ENCODE measurements around the gene MTCP1. TPM values are rescaled to one million over a fixed set of nuclear protein-coding genes. Genes with fewer than 3 reads are reported as not detected.

The MTCP1 gene
- total and polyA plus RNA-seq, 2 experiments from 2014 or later = 0.83 to 17.7 TPM

GRCh38 chrX:155027509-155028066 lies 43.3 kb downstream of the MTCP1 start:
- Histone ChIP-seq H3K79me2 (replicated peaks; ENCODE audit: insufficient read depth) (peaks cover 43% of the 10 kb centered on the region), H3K36me3 (ENCODE audit: insufficient read depth) (no peaks in the 10 kb centered on the region), H2AFZ (peak overlapping the region; percentile 69), H3K27ac (ENCODE audit: low read depth) (peak overlapping the region; percentile 72), H3K4me1 (ENCODE audit: insufficient read depth) (0 out of 2 replicates have a peak, but pooled peaks cover 4% of the 10 kb centered on the region), H4K20me1 (replicated peaks; ENCODE audit: insufficient read depth) (no peaks in the 10 kb centered on the region), H3F3A (replicated peaks; ENCODE audit: low read depth) (no peaks in the 10 kb centered on the region), H3K4me3 (peak overlapping the region; percentile 84), H3K4me2 (peak overlapping the region; percentile 82), H3K9me2 (ENCODE audit: insufficient read depth) (no peaks in the 10 kb centered on the region), H3K27me3 (ENCODE audit: insufficient read depth) (no peaks in the 10 kb centered on the region)
- DNase-seq (ENCODE audit: low spot score) = no peak
- H3K4me1 Mint-ChIP-seq = peaks cover 10% of the 10 kb centered on the region; the same call in 2 of the 3 replicates
- H3K9me3 Mint-ChIP-seq = no peaks in the 10 kb centered on the region; the same call in 2 of the 3 replicates
- no peaks in the 10 kb centered on the region for H3K36me3 Mint-ChIP-seq (ENCODE audit: low read depth)
- H3K27ac Mint-ChIP-seq = peak overlapping the region; percentile 70
- H3K4me3 Mint-ChIP-seq = peak overlapping the region; percentile 82
- TF ChIP-seq ETS1 (IDR thresholded peaks at IDR 0.05) (no peak), EZH2 (IDR thresholded peaks at IDR 0.05; ENCODE audit: low read depth, unreplicated experiment) (no peak), JUNB (IDR thresholded peaks at IDR 0.05; ENCODE audit: unreplicated experiment) (no peak), NANOG (IDR thresholded peaks at IDR 0.05; ENCODE audit: borderline replicate concordance) (no peak), CREB1 (CRISPR knock-in tag; IDR thresholded peaks at IDR 0.05; ENCODE audit: low read depth) (no peak)
- TF ChIP-seq, protein P1, sequence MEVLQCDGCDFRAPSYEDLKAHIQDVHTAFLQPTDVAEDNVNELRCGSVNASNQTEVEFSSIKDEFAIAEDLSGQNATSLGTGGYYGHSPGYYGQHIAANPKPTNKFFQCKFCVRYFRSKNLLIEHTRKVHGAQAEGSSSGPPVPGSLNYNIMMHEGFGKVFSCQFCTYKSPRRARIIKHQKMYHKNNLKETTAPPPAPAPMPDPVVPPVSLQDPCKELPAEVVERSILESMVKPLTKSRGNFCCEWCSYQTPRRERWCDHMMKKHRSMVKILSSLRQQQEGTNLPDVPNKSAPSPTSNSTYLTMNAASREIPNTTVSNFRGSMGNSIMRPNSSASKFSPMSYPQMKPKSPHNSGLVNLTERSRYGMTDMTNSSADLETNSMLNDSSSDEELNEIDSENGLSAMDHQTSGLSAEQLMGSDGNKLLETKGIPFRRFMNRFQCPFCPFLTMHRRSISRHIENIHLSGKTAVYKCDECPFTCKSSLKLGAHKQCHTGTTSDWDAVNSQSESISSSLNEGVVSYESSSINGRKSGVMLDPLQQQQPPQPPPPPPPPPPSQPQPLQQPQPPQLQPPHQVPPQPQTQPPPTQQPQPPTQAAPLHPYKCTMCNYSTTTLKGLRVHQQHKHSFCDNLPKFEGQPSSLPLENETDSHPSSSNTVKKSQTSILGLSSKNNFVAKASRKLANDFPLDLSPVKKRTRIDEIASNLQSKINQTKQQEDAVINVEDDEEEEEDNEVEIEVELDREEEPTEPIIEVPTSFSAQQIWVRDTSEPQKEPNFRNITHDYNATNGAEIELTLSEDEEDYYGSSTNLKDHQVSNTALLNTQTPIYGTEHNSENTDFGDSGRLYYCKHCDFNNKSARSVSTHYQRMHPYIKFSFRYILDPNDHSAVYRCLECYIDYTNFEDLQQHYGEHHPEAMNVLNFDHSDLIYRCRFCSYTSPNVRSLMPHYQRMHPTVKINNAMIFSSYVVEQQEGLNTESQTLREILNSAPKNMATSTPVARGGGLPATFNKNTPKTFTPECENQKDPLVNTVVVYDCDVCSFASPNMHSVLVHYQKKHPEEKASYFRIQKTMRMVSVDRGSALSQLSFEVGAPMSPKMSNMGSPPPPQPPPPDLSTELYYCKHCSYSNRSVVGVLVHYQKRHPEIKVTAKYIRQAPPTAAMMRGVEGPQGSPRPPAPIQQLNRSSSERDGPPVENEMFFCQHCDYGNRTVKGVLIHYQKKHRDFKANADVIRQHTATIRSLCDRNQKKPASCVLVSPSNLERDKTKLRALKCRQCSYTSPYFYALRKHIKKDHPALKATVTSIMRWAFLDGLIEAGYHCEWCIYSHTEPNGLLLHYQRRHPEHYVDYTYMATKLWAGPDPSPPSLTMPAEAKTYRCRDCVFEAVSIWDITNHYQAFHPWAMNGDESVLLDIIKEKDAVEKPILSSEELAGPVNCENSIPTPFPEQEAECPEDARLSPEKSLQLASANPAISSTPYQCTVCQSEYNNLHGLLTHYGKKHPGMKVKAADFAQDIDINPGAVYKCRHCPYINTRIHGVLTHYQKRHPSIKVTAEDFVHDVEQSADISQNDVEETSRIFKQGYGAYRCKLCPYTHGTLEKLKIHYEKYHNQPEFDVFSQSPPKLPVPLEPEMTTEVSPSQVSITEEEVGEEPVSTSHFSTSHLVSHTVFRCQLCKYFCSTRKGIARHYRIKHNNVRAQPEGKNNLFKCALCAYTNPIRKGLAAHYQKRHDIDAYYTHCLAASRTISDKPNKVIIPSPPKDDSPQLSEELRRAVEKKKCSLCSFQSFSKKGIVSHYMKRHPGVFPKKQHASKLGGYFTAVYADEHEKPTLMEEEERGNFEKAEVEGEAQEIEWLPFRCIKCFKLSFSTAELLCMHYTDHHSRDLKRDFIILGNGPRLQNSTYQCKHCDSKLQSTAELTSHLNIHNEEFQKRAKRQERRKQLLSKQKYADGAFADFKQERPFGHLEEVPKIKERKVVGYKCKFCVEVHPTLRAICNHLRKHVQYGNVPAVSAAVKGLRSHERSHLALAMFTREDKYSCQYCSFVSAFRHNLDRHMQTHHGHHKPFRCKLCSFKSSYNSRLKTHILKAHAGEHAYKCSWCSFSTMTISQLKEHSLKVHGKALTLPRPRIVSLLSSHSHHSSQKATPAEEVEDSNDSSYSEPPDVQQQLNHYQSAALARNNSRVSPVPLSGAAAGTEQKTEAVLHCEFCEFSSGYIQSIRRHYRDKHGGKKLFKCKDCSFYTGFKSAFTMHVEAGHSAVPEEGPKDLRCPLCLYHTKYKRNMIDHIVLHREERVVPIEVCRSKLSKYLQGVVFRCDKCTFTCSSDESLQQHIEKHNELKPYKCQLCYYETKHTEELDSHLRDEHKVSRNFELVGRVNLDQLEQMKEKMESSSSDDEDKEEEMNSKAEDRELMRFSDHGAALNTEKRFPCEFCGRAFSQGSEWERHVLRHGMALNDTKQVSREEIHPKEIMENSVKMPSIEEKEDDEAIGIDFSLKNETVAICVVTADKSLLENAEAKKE (CRISPR knock-in tag; IDR thresholded peaks at IDR 0.05) = no peak
- peaks cover 7% of the 10 kb centered on the region for H3K27me3 Mint-ChIP-seq (ENCODE audit: insufficient read depth, low read depth, poor library complexity)
- ATAC-seq = no peak
